ENCODE results near the gene NFIB.

Gene NFIB

DNA sequence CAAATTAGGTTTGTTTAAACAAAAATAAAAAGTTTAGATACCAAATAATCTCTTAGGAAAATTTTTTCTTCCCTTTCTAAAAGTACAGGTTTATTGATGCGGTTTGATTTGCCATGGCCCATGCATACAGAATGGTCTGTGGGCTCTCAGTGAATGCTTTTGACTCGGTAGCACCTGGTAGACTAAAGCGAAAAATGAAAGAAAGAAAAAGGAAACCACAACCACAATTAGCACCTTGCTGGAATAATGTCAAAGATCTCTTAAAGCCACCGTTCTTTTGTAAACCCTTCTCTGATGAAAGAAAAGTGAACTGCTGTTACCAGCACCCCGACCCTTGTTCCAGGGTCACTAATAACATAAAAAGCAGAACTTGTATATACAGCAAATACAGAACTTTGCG lies 157.9 kb downstream of the NFIB start:
- Mint-ChIP-seq H3K9me3 (no peaks in the 10 kb centered on the region), H3K4me1 (peaks cover 14% of the 10 kb centered on the region), H3K4me3 (no peak overlapping the region), H3K27me3 (ENCODE audit: low read depth, poor library complexity) (no peaks in the 10 kb centered on the region), H3K36me3 (ENCODE audit: low read depth) (no peaks in the 10 kb centered on the region), H3K27ac (no peak overlapping the region)
- DNase-seq: no peak
- TF ChIP-seq, protein P1, sequence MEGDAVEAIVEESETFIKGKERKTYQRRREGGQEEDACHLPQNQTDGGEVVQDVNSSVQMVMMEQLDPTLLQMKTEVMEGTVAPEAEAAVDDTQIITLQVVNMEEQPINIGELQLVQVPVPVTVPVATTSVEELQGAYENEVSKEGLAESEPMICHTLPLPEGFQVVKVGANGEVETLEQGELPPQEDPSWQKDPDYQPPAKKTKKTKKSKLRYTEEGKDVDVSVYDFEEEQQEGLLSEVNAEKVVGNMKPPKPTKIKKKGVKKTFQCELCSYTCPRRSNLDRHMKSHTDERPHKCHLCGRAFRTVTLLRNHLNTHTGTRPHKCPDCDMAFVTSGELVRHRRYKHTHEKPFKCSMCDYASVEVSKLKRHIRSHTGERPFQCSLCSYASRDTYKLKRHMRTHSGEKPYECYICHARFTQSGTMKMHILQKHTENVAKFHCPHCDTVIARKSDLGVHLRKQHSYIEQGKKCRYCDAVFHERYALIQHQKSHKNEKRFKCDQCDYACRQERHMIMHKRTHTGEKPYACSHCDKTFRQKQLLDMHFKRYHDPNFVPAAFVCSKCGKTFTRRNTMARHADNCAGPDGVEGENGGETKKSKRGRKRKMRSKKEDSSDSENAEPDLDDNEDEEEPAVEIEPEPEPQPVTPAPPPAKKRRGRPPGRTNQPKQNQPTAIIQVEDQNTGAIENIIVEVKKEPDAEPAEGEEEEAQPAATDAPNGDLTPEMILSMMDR (IDR thresholded peaks at IDR 0.05): no peak

DNA sequence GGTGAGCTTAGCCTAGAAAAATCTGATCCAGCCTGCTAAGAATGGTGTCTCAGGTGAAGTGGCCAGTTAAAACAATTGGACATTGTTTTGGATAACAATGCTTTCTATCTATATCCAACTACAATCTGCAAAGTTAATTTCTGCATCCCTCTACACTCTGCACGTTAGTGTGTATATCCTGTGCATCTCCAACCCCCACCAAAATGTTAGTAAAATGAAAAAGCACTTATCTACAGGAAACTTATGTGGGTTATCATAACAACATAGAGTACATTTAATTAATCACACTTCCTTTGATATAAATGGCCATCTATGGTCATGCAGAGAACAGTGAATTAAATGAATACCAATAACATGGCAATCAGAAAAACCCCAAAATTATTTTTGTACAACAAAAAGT lies 158.7 kb downstream of the NFIB start:
- H3K27me3 Mint-ChIP-seq (ENCODE audit: low read depth, poor library complexity): no peaks in the 10 kb centered on the region
- H3K36me3 Mint-ChIP-seq (ENCODE audit: low read depth): no peaks in the 10 kb centered on the region
- H3K9me3 Mint-ChIP-seq: no peaks in the 10 kb centered on the region
- peaks cover 14% of the 10 kb centered on the region for H3K4me1 Mint-ChIP-seq
- no peak for DNase-seq
- TF ChIP-seq, protein P1 (IDR thresholded peaks at IDR 0.05): no peak
- H3K4me3 Mint-ChIP-seq: no peak overlapping the region
- no peak overlapping the region for H3K27ac Mint-ChIP-seq

DNA sequence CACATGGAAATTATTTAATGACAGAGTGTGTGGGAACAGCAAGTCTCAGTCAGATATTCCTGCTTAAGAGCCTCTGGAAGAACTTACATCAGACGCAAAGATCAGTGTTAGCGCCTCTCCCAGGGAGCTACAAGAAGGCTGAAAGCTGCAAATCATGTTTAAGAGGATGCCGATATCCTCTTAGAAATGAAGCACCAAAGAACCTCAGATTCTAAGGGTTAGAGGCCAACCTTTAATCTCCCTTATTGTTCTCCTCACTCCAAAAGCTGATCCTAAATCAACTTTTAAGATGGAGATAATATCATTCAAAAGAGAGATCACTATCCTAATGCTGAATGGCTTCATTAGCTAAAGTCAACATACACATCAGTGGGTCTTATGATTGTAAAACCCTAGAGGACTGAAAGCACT lies 160.6 kb downstream of the NFIB start:
- no peak for DNase-seq
- TF ChIP-seq, protein P1 (IDR thresholded peaks at IDR 0.05): no peak
- no peak overlapping the region for H3K27ac Mint-ChIP-seq
- no peaks in the 10 kb centered on the region for H3K9me3 Mint-ChIP-seq
- no peaks in the 10 kb centered on the region for H3K36me3 Mint-ChIP-seq (ENCODE audit: low read depth)
- no peaks in the 10 kb centered on the region for H3K27me3 Mint-ChIP-seq (ENCODE audit: low read depth, poor library complexity)
- peaks cover 14% of the 10 kb centered on the region for H3K4me1 Mint-ChIP-seq
- H3K4me3 Mint-ChIP-seq: no peak overlapping the region

DNA sequence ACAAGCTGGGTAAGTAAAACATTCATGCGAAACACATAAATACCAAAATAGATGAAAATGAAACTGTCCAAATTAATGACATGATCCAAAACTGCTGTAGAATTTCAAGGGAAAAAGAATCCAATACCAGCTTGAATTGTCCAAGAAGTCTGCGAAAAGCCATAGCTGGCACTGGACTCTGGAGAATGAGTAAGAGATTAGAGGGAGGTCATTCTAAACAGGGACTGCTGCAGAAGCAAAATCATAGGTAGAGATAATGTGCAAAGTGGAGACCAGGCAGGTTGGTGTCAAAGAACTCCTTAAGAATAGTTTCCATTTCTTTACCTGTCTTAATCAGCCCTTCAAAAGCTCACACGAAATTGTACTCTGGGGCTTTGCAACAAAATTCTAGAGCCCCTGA lies 162.5 kb downstream of the NFIB start:
- Mint-ChIP-seq H3K36me3 (ENCODE audit: low read depth) (no peaks in the 10 kb centered on the region), H3K27me3 (ENCODE audit: low read depth, poor library complexity) (no peaks in the 10 kb centered on the region), H3K27ac (no peak overlapping the region), H3K4me1 (peaks cover 14% of the 10 kb centered on the region), H3K9me3 (no peaks in the 10 kb centered on the region), H3K4me3 (no peak overlapping the region)
- TF ChIP-seq, protein P1 (IDR thresholded peaks at IDR 0.05): no peak
- DNase-seq: no peak

DNA sequence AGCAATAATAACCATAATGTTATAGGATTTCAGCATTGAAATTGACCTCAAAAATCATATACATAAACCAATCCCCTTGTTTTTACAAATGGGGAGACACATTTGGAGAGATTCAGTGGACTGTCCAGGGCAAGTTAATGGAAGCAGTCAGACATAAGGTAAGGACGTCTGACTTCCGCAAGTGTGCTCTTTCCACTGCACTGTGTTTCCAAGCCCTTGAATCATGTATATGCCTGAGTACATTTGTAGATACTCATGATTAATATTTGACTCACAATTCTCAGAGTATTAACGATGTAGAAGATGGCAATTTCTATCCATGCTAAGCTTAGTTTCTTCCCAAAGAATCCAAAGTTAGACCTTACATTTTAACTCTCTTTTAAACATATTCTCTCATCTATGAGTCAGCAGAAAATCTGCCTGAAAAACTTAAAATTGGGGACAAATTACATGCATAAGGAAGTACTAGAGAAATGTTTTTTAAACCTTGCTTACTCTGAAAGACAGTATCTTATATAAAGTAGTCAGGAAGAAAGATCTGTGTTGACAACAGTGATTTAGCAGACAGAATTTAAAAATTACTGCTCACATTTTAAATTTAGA lies 165.3 kb downstream of the NFIB start:
- no peak overlapping the region for H3K27ac Mint-ChIP-seq
- no peak for DNase-seq
- H3K4me3 Mint-ChIP-seq: no peak overlapping the region
- H3K9me3 Mint-ChIP-seq: no peaks in the 10 kb centered on the region
- TF ChIP-seq, protein P1 (IDR thresholded peaks at IDR 0.05): no peak
- H3K27me3 Mint-ChIP-seq (ENCODE audit: low read depth, poor library complexity): no peaks in the 10 kb centered on the region
- H3K4me1 Mint-ChIP-seq: peaks cover 13% of the 10 kb centered on the region
- no peaks in the 10 kb centered on the region for H3K36me3 Mint-ChIP-seq (ENCODE audit: low read depth)

DNA sequence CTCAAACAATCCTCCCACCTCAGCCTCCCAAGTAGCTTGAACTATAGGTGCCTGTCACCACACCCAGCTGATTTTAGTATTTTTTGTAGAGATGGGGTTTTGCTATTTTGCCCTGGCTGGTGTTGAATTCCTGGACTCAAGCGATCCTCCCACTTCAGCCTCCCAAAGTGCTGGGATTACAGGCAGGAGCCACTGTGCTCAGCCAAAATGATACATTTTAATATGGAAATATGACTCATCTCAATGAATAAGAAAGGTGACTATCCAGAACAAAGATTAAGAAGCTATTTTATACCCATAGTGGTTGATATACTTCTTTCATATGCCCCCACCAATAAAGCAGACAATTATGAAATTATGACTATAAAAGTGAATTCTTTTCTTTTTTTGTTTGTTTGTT lies 166.2 kb downstream of the NFIB start:
- H3K36me3 Mint-ChIP-seq (ENCODE audit: low read depth): no peaks in the 10 kb centered on the region
- no peak for DNase-seq
- H3K4me1 Mint-ChIP-seq: peaks cover 4% of the 10 kb centered on the region
- no peaks in the 10 kb centered on the region for H3K27me3 Mint-ChIP-seq (ENCODE audit: low read depth, poor library complexity)
- H3K27ac Mint-ChIP-seq: no peak overlapping the region
- H3K9me3 Mint-ChIP-seq: no peaks in the 10 kb centered on the region
- no peak overlapping the region for H3K4me3 Mint-ChIP-seq
- TF ChIP-seq, protein P1 (IDR thresholded peaks at IDR 0.05): no peak
